GM12878 (cell line): ENCODE measurements around the gene RUVBL2. TPM values are rescaled to one million over a fixed set of nuclear protein-coding genes. Genes with fewer than 3 reads are reported as not detected.

Source experiments
- BCLAF1 ChIP-seq: fragments of 450-650 bp; IDR thresholded peaks from 2 replicates; pipeline ENCODE4 v1.6.1; 2017; ENCODE audit warnings: antibody characterized with exemption, mild to moderate bottlenecking, moderate library complexity
- CREM ChIP-seq: IDR thresholded peaks from 2 replicates; pipeline ENCODE4 v1.6.1; 2014; ENCODE audit warnings: antibody characterized with exemption, low read depth
- ETV6 ChIP-seq, 2 experiments: fragments of 450-650 bp in 1 of 2; IDR thresholded peaks in 1 of 2; conservative IDR thresholded peaks in 1 of 2; 2 replicates each; pipeline ENCODE4 v1.6.1; 2014; ENCODE audit warnings: antibody characterized with exemption in 1 of 2, borderline replicate concordance in 1 of 2, low read depth in 1 of 2, mild to moderate bottlenecking in 1 of 2, moderate library complexity in 1 of 2
- FOXM1 ChIP-seq: IDR thresholded peaks from 2 replicates; pipeline ENCODE4 v1.6.1; 2012; ENCODE audit warnings: low read depth, mild to moderate bottlenecking, inconsistent platforms, low read length, moderate library complexity
- KDM1A ChIP-seq: fragments of 200-600 bp; sonication (generic); IDR thresholded peaks from 2 replicates; pipeline ENCODE4 v1.6.1; 2016; ENCODE audit warnings: borderline replicate concordance
- REST ChIP-seq: IDR thresholded peaks from 2 replicates; pipeline ENCODE4 v1.6.1; 2012; ENCODE audit warnings: mild to moderate bottlenecking, low read depth, low read length
- ZNF592 ChIP-seq: fragments of 450-650 bp; IDR thresholded peaks from 2 replicates; pipeline ENCODE4 v1.6.1; 2017; ENCODE audit warnings: mild to moderate bottlenecking, moderate library complexity
- ZNF687 ChIP-seq: fragments of 450-650 bp; IDR thresholded peaks from 2 replicates; pipeline ENCODE4 v1.6.1; 2017; ENCODE audit warnings: mild to moderate bottlenecking, moderate library complexity
- polyA plus RNA-seq, 11 experiments: library from polyadenylated mRNA; depleted of rRNA in 4 of 11; unstranded in 6 of 11; stranded (reverse) in 5 of 11; fragments of >200 nt; fragmentation: Nextera tagmentation in 4 of 11; fragmentation: Illumina TruSeq in 1 of 11; extraction: Ambion mirVana in 4 of 11; extraction: Trizol in 1 of 11; gene quantifications; 1 replicate in 1 of 11; 2 replicates in 10 of 11; pipeline versions ENCODE4 v1.2.1 to v1.2.3, GENCODE V29; 2011 to 2016; ENCODE audit warnings: inconsistent platforms in 2 of 11, missing spikeins in 2 of 11, low read depth in 1 of 11
- total RNA-seq, 4 experiments: library from RNA; depleted of rRNA in 3 of 4; stranded (reverse); fragments of >200 nt in 3 of 4; fragmentation: Illumina TruSeq in 1 of 4; extraction: Trizol in 1 of 4; gene quantifications; 2 replicates each; pipeline versions ENCODE4 v1.2.1 to v1.2.3, GENCODE V29; 2013 to 2021

RUVBL2 gene
- total and polyA plus RNA-seq, 10 of the 15 experiments (the other 5 are each of a cell fraction or from before 2014, with no cell fraction given) = 33.8 to 224 (median 125) TPM

GRCh38 chr19:49064029-49064629 lies 70.4 kb downstream of the RUVBL2 start (continued):
- TF ChIP-seq ETV6 (conservative IDR thresholded peaks at IDR 0.05 in 1 of 2, IDR thresholded peaks at IDR 0.05 in 1 of 2; ENCODE audit: borderline replicate concordance in 1 of 2, low read depth in 1 of 2) (no peak), ZNF592 (no peak), FOXM1 (no peak), CREM (no peak), KDM1A (no peak), ZNF687 (no peak), REST (no peak), BCLAF1 (no peak)
- TF ChIP-seq, all 136 proteins: peak for 0
